ENCODE measurements around the gene RAB31.
A peak's percentile ranks its signal among the peaks of the same experiment; 100 is the strongest.

Gene RAB31

GRCh38 chr18:9806905-9807304, 98.8 kb downstream of the RAB31 start:
- H3K27me3 ChIP-seq (ENCODE audit: insufficient read depth, low read length) = no peaks in the 10 kb centered on the region
- no peaks in the 10 kb centered on the region for H3K36me3 ChIP-seq (ENCODE audit: insufficient read depth, low read depth, low read length)
- no peaks in the 10 kb centered on the region for H3K9me3 ChIP-seq (ENCODE audit: insufficient read depth, low read depth, low read length)
- no peak overlapping the region for H3K27ac ChIP-seq (ENCODE audit: low read length)
- H3K4me1 ChIP-seq (ENCODE audit: insufficient read depth, low read length) = peaks cover 46% of the 10 kb centered on the region
- no peak overlapping the region for H3K4me3 ChIP-seq (ENCODE audit: low read length)
- no peak overlapping the region for H3K9ac ChIP-seq (ENCODE audit: low read depth, low read length)

- Histone ChIP-seq H3K27me3 (ENCODE audit: insufficient read depth, low read length) (no peaks in the 10 kb centered on the region), H3K9me3 (ENCODE audit: insufficient read depth, low read depth, low read length) (no peaks in the 10 kb centered on the region), H3K9ac (ENCODE audit: low read depth, low read length) (peak overlapping the region; percentile 43; the same call in 1 of the 2 replicates), H3K4me3 (ENCODE audit: low read length) (0 out of 2 replicates have a peak overlapping the region, but pooled peaks have one; percentile 1), H3K4me1 (ENCODE audit: insufficient read depth, low read length) (peaks cover 40% of the 10 kb centered on the region), H3K27ac (ENCODE audit: low read length) (peak overlapping the region; percentile 10), H3K36me3 (ENCODE audit: insufficient read depth, low read depth, low read length) (no peaks in the 10 kb centered on the region)
Observed at GRCh38 chr18:9808295-9809241, 100.5 kb downstream of the RAB31 start.

- H3K9me3 ChIP-seq (ENCODE audit: insufficient read depth, low read depth, low read length) = no peaks in the 10 kb centered on the region
- no peaks in the 10 kb centered on the region for H3K27me3 ChIP-seq (ENCODE audit: insufficient read depth, low read length)
- no peak overlapping the region for H3K27ac ChIP-seq (ENCODE audit: low read length)
- H3K4me1 ChIP-seq (ENCODE audit: insufficient read depth, low read length) = peaks cover 33% of the 10 kb centered on the region
- H3K9ac ChIP-seq (ENCODE audit: low read depth, low read length) = no peak overlapping the region
- no peak overlapping the region for H3K4me3 ChIP-seq (ENCODE audit: low read length)
- H3K36me3 ChIP-seq (ENCODE audit: insufficient read depth, low read depth, low read length) = no peaks in the 10 kb centered on the region
Observed at GRCh38 chr18:9809697-9810096, 101.6 kb downstream of the RAB31 start.

GRCh38 chr18:9810299-9810698, 102.2 kb downstream of the RAB31 start:
- Histone ChIP-seq H3K27ac (ENCODE audit: low read length) (no peak overlapping the region), H3K27me3 (ENCODE audit: insufficient read depth, low read length) (no peaks in the 10 kb centered on the region), H3K9ac (ENCODE audit: low read depth, low read length) (no peak overlapping the region), H3K4me3 (ENCODE audit: low read length) (no peak overlapping the region), H3K4me1 (ENCODE audit: insufficient read depth, low read length) (peaks cover 33% of the 10 kb centered on the region), H3K36me3 (ENCODE audit: insufficient read depth, low read depth, low read length) (no peaks in the 10 kb centered on the region), H3K9me3 (ENCODE audit: insufficient read depth, low read depth, low read length) (no peaks in the 10 kb centered on the region)

- no peak overlapping the region for H3K4me3 ChIP-seq (ENCODE audit: low read length)
- no peak overlapping the region for H3K27ac ChIP-seq (ENCODE audit: low read length)
- H3K9me3 ChIP-seq (ENCODE audit: insufficient read depth, low read depth, low read length) = no peaks in the 10 kb centered on the region
- H3K27me3 ChIP-seq (ENCODE audit: insufficient read depth, low read length) = no peaks in the 10 kb centered on the region
- no peaks in the 10 kb centered on the region for H3K36me3 ChIP-seq (ENCODE audit: insufficient read depth, low read depth, low read length)
- peaks cover 33% of the 10 kb centered on the region for H3K4me1 ChIP-seq (ENCODE audit: insufficient read depth, low read length)
- no peak overlapping the region for H3K9ac ChIP-seq (ENCODE audit: low read depth, low read length)
Observed at GRCh38 chr18:9810994-9811705, 103.0 kb downstream of the RAB31 start.

- Histone ChIP-seq H3K27ac (ENCODE audit: low read length) (no peak overlapping the region), H3K4me3 (ENCODE audit: low read length) (no peak overlapping the region), H3K36me3 (ENCODE audit: insufficient read depth, low read depth, low read length) (no peaks in the 10 kb centered on the region), H3K4me1 (ENCODE audit: insufficient read depth, low read length) (peaks cover 33% of the 10 kb centered on the region), H3K9me3 (ENCODE audit: insufficient read depth, low read depth, low read length) (no peaks in the 10 kb centered on the region), H3K27me3 (ENCODE audit: insufficient read depth, low read length) (no peaks in the 10 kb centered on the region), H3K9ac (ENCODE audit: low read depth, low read length) (no peak overlapping the region)
Observed at GRCh38 chr18:9811978-9812377, 103.9 kb downstream of the RAB31 start.

- Histone ChIP-seq H3K36me3 (ENCODE audit: insufficient read depth, low read depth, low read length) (no peaks in the 10 kb centered on the region), H3K4me3 (ENCODE audit: low read length) (no peak overlapping the region), H3K27me3 (ENCODE audit: insufficient read depth, low read length) (no peaks in the 10 kb centered on the region), H3K9ac (ENCODE audit: low read depth, low read length) (no peak overlapping the region), H3K4me1 (ENCODE audit: insufficient read depth, low read length) (peaks cover 16% of the 10 kb centered on the region; the same call in 1 of the 2 replicates), H3K9me3 (ENCODE audit: insufficient read depth, low read depth, low read length) (peaks cover 3% of the 10 kb centered on the region; the same call in 1 of the 2 replicates), H3K27ac (ENCODE audit: low read length) (no peak overlapping the region)
Observed at GRCh38 chr18:9814431-9814830, 106.3 kb downstream of the RAB31 start.

GRCh38 chr18:9817286-9817685, 109.2 kb downstream of the RAB31 start:
- no peaks in the 10 kb centered on the region for H3K36me3 ChIP-seq (ENCODE audit: insufficient read depth, low read depth, low read length)
- H3K9me3 ChIP-seq (ENCODE audit: insufficient read depth, low read depth, low read length) = peaks cover 3% of the 10 kb centered on the region; the same call in 1 of the 2 replicates
- no peaks in the 10 kb centered on the region for H3K4me1 ChIP-seq (ENCODE audit: insufficient read depth, low read length)
- no peak overlapping the region for H3K9ac ChIP-seq (ENCODE audit: low read depth, low read length)
- H3K4me3 ChIP-seq (ENCODE audit: low read length) = no peak overlapping the region
- H3K27me3 ChIP-seq (ENCODE audit: insufficient read depth, low read length) = no peaks in the 10 kb centered on the region
- no peak overlapping the region for H3K27ac ChIP-seq (ENCODE audit: low read length)

GRCh38 chr18:9817725-9818422, 109.8 kb downstream of the RAB31 start:
- Histone ChIP-seq H3K27ac (ENCODE audit: low read length) (no peak overlapping the region), H3K9ac (ENCODE audit: low read depth, low read length) (no peak overlapping the region), H3K9me3 (ENCODE audit: insufficient read depth, low read depth, low read length) (peaks cover 3% of the 10 kb centered on the region; the same call in 1 of the 2 replicates), H3K4me1 (ENCODE audit: insufficient read depth, low read length) (no peaks in the 10 kb centered on the region), H3K4me3 (ENCODE audit: low read length) (no peak overlapping the region), H3K27me3 (ENCODE audit: insufficient read depth, low read length) (no peaks in the 10 kb centered on the region), H3K36me3 (ENCODE audit: insufficient read depth, low read depth, low read length) (no peaks in the 10 kb centered on the region)

- no peaks in the 10 kb centered on the region for H3K27me3 ChIP-seq (ENCODE audit: insufficient read depth, low read length)
- peaks cover 3% of the 10 kb centered on the region; the same call in 1 of the 2 replicates for H3K9me3 ChIP-seq (ENCODE audit: insufficient read depth, low read depth, low read length)
- H3K9ac ChIP-seq (ENCODE audit: low read depth, low read length) = no peak overlapping the region
- no peaks in the 10 kb centered on the region for H3K36me3 ChIP-seq (ENCODE audit: insufficient read depth, low read depth, low read length)
- H3K4me1 ChIP-seq (ENCODE audit: insufficient read depth, low read length) = no peaks in the 10 kb centered on the region
- no peak overlapping the region for H3K27ac ChIP-seq (ENCODE audit: low read length)
- H3K4me3 ChIP-seq (ENCODE audit: low read length) = no peak overlapping the region
Observed at GRCh38 chr18:9818423-9818734, 110.3 kb downstream of the RAB31 start.

- H3K27me3 ChIP-seq (ENCODE audit: insufficient read depth, low read length) = no peaks in the 10 kb centered on the region
- H3K9me3 ChIP-seq (ENCODE audit: insufficient read depth, low read depth, low read length) = peaks cover 3% of the 10 kb centered on the region; the same call in 1 of the 2 replicates
- no peak overlapping the region for H3K9ac ChIP-seq (ENCODE audit: low read depth, low read length)
- no peak overlapping the region for H3K4me3 ChIP-seq (ENCODE audit: low read length)
- H3K36me3 ChIP-seq (ENCODE audit: insufficient read depth, low read depth, low read length) = no peaks in the 10 kb centered on the region
- no peaks in the 10 kb centered on the region for H3K4me1 ChIP-seq (ENCODE audit: insufficient read depth, low read length)
- no peak overlapping the region for H3K27ac ChIP-seq (ENCODE audit: low read length)
Observed at GRCh38 chr18:9820127-9820526, 112.0 kb downstream of the RAB31 start.
